ENCODE results near the gene RBM22. TPM values are rescaled to one million over a fixed set of nuclear protein-coding genes. Genes with fewer than 3 reads are reported as not detected.

Gene RBM22
- total and polyA plus RNA-seq, 8 donors = 18.9 to 116 (median 27.9) TPM

GRCh38 chr5:150690760-150691159, 10.1 kb downstream of the RBM22 start:
- intact Hi-C loops (cut with DNase I; ENCODE audit: low total_unique reads) = no loop called here
- DNase-seq = no peak
- 69 to 77% (median 72%) methylated on average over 6 of the region's 6 CpGs for WGBS, 5 donors
- no peaks in the 10 kb centered on the region for H3K27me3 ChIP-seq
- no peak overlapping the region for H3K4me3 ChIP-seq
- no peak overlapping the region for H3K27ac ChIP-seq
- no peaks in the 10 kb centered on the region for H3K9me3 ChIP-seq
- peaks cover 50 to 75% (median 72%) of the 10 kb centered on the region in 4 donors for H3K36me3 ChIP-seq
- H3K4me1 ChIP-seq = no peaks in the 10 kb centered on the region
- TF ChIP-seq CTCF (IDR thresholded peaks at IDR 0.05) = no peak
- TF ChIP-seq EP300 (IDR thresholded peaks at IDR 0.05) = no peak
- TF ChIP-seq POLR2A (IDR thresholded peaks at IDR 0.05) = no peak
- no peak for TF ChIP-seq POLR2AphosphoS5 (IDR thresholded peaks at IDR 0.05)

DNA sequence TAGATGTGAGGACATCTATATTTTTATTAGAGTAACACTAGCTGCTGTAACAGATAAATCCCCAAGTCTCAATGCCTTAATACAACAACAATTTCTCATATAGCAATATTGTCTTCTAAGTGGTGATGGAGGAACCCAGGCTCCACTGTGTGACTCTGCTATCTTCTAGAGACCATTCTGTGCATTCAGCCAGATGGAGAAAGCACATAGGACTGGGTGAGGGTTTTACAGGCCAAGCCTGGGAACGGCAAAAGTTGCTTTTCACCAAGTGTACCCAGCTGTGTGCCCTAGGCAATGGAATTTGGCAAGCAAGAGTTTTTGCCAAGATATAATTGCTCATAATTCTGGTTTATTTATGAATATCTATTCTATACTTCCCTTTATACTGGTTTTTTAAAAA, 11.7 kb downstream of the RBM22 start:
- Histone ChIP-seq H3K36me3 (peaks cover 33 to 59% (median 56%) of the 10 kb centered on the region in 4 donors), H3K27ac (no peak overlapping the region), H3K4me1 (no peaks in the 10 kb centered on the region), H3K9me3 (no peaks in the 10 kb centered on the region), H3K27me3 (no peaks in the 10 kb centered on the region), H3K4me3 (no peak overlapping the region)
- no peak for DNase-seq
- intact Hi-C loops (cut with DNase I; ENCODE audit: low total_unique reads) = no loop called here
- WGBS, 5 donors = 83 to 91% (median 86%) methylated on average over 1 of the region's 1 CpG
- no peak for TF ChIP-seq POLR2A (IDR thresholded peaks at IDR 0.05)
- no peak for TF ChIP-seq CTCF (IDR thresholded peaks at IDR 0.05)
- no peak for TF ChIP-seq POLR2AphosphoS5 (IDR thresholded peaks at IDR 0.05)
- TF ChIP-seq EP300 (IDR thresholded peaks at IDR 0.05) = no peak

GRCh38 chr5:150676578-150676977, 24.3 kb downstream of the RBM22 start:
- TF ChIP-seq EP300 (IDR thresholded peaks at IDR 0.05) (no peak), CTCF (IDR thresholded peaks at IDR 0.05) (no peak), POLR2A (IDR thresholded peaks at IDR 0.05) (no peak), POLR2AphosphoS5 (IDR thresholded peaks at IDR 0.05) (no peak)
- Histone ChIP-seq H3K36me3 (peaks cover 0 to 4% (median 0%) of the 10 kb centered on the region in 4 donors), H3K9me3 (no peaks in the 10 kb centered on the region), H3K4me3 (no peak overlapping the region), H3K27ac (no peak overlapping the region), H3K4me1 (peaks cover 15 to 23% (median 19%) of the 10 kb centered on the region in 4 donors), H3K27me3 (peaks cover 0 to 8% (median 8%) of the 10 kb centered on the region in 3 donors)
- no peak for DNase-seq
- intact Hi-C loops (cut with DNase I; ENCODE audit: low total_unique reads) = no loop called here
- WGBS, 5 donors = 90 to 94% (median 91%) methylated on average over 7 to 9 of the region's 9 CpGs

GRCh38 chr5:150675069-150675468, 25.8 kb downstream of the RBM22 start:
- H3K4me1 ChIP-seq = peaks cover 21 to 30% (median 24%) of the 10 kb centered on the region in 4 donors
- WGBS, 5 donors = 76 to 88% (median 85%) methylated on average over 6 of the region's 6 CpGs
- no peak for DNase-seq
- intact Hi-C loops (cut with DNase I; ENCODE audit: low total_unique reads) = no loop called here
- H3K9me3 ChIP-seq = no peaks in the 10 kb centered on the region
- peaks cover 0 to 15% (median 12%) of the 10 kb centered on the region in 3 donors for H3K27me3 ChIP-seq
- no peak for TF ChIP-seq EP300 (IDR thresholded peaks at IDR 0.05)
- no peak for TF ChIP-seq CTCF (IDR thresholded peaks at IDR 0.05)
- TF ChIP-seq POLR2A (IDR thresholded peaks at IDR 0.05) = no peak
- TF ChIP-seq POLR2AphosphoS5 (IDR thresholded peaks at IDR 0.05) = no peak
- no peak overlapping the region for H3K4me3 ChIP-seq
- H3K36me3 ChIP-seq = peaks cover 0 to 4% (median 0%) of the 10 kb centered on the region in 4 donors
- peak overlapping the region in 2 of 5 donors; percentile 54 to 74 for H3K27ac ChIP-seq
